NCI-H69 (cell line): ENCODE measurements around the gene AFF1.

Source experiments
- DNase-seq: peaks from one replicate; lab custom pipeline; 2025; lab: John Stamatoyannopoulos, UW

AFF1 gene

GRCh38 chr4:86919561-86920223 lies 15.1 kb upstream of the AFF1 start:
- DNase-seq = no peak

GRCh38 chr4:86921608-86922252 lies 13.1 kb upstream of the AFF1 start:
- DNase-seq = no peak

GRCh38 chr4:86924811-86925210 lies 10.0 kb upstream of the AFF1 start:
- DNase-seq = no peak

GRCh38 chr4:86926435-86927086 lies 8.2 kb upstream of the AFF1 start:
- DNase-seq = no peak

- DNase-seq = no peak
These were observed 6.9 kb upstream of the AFF1 start for GRCh38 chr4:86927843-86928395.

GRCh38 chr4:86928400-86929255 lies 6.2 kb upstream of the AFF1 start:
- DNase-seq = no peak

GRCh38 chr4:86934147-86934770 lies 552 bp upstream of the AFF1 start:
- peak; percentile 42 for DNase-seq

- no peak for DNase-seq
These were observed 698 bp downstream of the AFF1 start for GRCh38 chr4:86935566-86935852.

- peak; percentile 69 for DNase-seq
These were observed 1.3 kb downstream of the AFF1 start for GRCh38 chr4:86935853-86936733.

GRCh38 chr4:86938771-86939520 lies 4.1 kb downstream of the AFF1 start:
- DNase-seq = no peak

- DNase-seq = no peak
These were observed 5.1 kb downstream of the AFF1 start for GRCh38 chr4:86939729-86940575.

- no peak for DNase-seq
These were observed 6.2 kb downstream of the AFF1 start for GRCh38 chr4:86940920-86941460.

GRCh38 chr4:86942185-86942666 lies 7.4 kb downstream of the AFF1 start:
- no peak for DNase-seq

GRCh38 chr4:86944964-86945781 lies 10.4 kb downstream of the AFF1 start:
- no peak for DNase-seq

GRCh38 chr4:86946868-86947500 lies 12.2 kb downstream of the AFF1 start:
- DNase-seq = no peak

GRCh38 chr4:86947501-86948120 lies 12.8 kb downstream of the AFF1 start:
- no peak for DNase-seq

- peak; percentile 14 for DNase-seq
These were observed 13.5 kb downstream of the AFF1 start for GRCh38 chr4:86948276-86948675.
